Astrocyte of the hippocampus (primary cell): ENCODE measurements around the gene MUC13.

ENCODE experiments used
- DNase-seq: peaks from one replicate; pipeline ENCODE4 v3.0.0; 2011; ENCODE audit warnings: low read depth, low spot score

MUC13 gene

DNA sequence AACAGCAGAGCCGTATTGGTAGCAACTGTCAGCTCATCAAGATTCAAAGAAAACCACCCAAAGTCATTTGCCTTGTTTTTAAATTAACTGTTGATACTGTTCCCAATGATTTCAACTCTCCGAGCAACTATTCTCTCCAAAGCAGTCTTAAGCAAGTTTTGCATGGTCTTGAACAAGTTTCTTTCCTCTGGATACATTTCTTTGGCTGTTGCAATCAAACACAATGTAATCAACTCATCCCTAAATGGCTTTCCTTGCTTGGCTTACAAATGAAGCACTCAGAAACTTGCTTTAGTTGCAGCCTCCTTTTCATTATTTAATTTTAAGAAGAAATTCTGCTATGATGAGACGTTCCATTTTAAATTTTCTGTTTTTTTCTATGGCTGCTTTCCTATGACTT, 15.5 kb upstream of the MUC13 start:
- DNase-seq: no peak

DNA sequence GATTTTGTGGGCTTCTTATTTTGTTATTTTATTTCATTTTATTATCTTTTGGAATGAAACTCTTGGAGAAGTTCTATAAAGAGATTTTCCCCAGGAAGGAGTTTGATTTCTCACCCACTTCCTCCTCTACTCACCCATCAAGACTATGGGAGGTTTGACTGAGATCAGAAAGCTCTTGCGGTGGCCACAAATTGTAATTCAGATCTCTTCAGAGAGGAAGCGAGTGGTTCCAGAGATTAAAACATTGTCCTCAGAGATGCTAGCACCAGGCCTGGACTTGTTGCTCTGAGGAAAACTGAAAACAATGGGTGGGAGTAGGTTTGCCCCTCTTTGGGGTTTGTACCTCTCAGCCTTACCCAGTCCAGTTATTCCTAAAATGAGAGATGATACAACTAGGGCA, 8.1 kb upstream of the MUC13 start:
- DNase-seq: no peak

DNA sequence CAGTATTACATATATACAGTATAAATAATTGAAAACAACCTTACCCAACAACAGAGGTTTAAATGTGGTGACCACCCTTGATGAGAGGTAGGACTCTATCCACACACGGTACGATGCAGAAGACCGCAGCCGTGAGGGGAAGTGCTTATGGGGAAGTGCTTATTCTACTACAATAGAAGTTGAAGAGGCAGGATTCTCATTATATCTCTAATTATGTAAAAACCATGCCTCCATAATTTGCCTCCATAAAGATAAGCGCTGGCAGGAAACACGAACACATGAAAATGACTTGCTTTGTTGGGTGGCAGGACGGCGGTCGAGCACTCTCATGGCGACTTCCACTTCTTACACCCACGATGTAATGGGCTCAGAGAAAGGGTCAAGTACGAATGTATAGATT, 7.2 kb upstream of the MUC13 start:
- no peak for DNase-seq

DNA sequence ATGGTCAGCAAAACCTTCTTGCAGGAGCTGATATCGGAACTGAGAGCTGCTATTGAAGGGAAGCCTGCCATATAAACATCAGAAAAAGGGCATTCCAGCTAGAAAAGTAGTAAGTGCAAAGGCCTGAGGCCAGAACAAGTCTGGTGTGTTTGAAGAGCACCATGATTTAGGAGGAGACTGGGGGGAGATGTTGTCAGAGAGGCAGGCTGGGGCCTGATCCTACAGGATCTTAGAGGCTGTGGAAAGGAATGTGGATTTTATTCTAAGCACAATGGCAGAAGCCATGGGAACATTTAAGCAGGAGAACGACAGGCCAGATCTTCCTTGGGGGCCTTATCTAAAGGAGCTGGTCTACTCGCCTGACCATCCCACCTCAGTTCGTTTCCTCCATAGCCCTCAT, 5.1 kb upstream of the MUC13 start:
- DNase-seq: no peak

DNA sequence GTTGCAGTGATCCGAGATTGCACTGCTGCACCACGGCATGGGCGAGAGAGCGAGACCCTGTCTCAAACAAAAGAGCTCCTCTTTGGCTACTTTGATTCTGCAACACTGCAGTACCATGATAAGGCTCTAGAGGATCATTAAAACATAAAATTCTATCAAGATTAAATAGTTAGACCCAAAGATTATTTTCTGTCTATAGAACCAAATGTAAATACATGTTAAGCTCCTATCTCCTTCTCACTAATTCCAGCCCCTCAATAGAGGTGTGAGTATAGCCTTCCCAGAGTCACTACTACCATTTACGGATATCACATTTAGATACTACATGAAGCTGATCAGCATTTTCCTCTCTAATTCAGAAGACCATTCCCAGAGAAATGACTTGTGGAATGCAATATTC, 4.3 kb upstream of the MUC13 start:
- DNase-seq: no peak

DNA sequence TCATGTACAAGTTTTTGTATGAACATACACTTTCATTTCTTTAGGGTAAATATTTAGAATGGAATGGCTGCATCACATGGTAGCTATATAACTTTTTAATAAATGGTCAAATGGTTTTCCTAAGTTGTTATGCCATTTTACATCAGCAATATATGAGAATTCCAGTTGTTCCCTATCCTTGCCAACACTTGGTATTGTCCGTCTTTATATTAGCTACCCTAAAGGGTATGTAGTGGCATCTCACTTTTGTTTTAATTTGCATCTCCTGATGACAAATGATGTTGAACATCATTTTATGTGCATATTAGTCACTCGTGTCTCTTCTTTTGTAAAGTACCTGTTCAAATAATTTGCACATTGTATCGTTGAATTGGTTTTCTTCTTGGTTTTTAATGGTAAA, 2.5 kb upstream of the MUC13 start:
- DNase-seq: no peak

DNA sequence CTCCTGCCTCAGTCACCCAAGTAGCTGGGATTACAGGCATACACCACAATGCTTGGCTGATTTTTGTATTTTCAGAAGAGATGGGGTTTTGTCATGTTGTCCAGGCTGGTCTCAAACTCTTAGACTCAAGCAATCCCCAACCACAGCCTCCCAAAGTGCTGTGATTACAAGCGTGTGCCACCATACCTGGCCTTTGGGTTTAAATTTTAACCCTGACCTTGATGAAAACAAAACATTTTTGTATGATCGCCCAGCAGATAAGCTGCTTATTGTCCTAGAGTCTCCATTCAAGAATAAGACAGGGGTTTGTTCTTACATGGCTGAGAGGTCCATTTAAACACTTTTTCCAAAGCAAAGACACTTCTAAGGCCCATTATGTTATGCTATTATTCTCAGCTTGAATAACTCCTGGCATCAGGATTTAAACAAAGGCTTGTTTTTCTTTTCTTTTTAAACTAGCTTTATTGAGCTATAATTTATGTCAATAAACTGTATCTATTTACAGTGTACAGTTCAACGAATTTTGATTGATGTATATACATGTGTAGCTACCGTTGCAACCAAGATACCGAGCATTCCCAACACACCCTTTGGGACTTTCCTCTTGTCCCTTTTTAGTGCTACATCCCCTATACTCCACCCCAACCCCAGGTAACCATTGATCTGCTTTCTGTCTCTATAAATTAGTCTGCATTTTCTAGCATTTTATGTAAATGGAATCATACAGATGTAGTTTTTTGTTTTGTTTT, 1.4 kb upstream of the MUC13 start:
- no peak for DNase-seq

DNA sequence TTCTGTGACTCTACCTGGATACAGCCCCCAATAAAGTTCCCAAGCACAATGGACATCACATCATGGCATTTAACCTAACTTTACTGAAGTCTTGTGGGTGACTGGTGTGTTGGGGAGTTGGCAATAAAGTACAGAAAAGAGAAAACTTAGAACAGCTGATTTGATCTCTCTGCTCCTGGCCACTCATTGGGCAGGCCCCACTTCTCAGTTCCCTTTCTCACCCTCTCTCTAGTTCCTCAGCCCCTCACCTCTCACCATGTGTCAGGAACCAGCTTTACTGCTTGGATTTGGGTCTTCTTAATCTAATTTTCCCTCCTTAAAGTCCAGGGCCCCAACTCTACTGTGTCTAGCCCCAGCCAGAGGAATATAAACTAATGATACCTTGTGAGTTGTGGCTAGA, 713 bp upstream of the MUC13 start:
- no peak for DNase-seq

DNA sequence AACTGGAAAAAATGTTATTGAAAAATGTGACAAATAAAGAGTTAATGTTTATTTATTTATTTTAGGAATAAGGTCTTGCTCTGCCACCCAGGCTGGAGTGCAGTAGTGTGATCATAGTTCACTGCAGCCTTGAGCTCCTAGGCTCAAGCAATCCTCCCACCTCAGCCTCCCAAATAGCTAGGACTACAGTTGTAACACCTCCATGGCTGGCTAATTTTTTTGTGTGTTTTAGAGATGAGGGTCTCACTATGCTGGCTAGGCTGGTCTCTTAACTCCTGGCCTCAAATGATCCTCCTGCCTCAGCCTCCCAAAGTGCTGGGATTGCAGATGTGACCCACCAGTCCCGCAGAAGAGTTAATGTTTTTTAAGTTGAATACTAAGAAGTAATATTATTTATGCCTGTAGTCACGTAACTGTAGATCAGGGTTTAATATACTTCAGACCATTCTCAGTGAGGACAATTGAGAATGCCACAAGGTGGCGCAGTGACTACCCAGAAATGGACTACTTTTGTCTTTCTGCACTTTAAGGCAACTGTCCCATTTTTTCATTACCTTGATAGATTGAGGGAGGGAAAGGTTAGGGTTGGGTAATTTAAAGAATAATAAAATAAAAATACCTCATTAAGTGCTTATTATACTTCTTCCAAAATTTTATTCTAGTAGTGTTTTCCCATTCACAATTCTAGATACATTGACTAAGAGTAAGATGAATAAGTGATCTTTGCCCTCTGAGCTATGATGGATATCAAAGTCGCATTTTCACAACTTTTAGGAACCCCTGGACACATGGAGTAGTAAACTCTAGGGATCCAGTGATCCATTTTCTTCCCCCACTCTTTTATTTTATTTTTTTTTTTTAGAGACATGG, 6.0 kb downstream of the MUC13 start:
- peak; percentile 81 for DNase-seq

DNA sequence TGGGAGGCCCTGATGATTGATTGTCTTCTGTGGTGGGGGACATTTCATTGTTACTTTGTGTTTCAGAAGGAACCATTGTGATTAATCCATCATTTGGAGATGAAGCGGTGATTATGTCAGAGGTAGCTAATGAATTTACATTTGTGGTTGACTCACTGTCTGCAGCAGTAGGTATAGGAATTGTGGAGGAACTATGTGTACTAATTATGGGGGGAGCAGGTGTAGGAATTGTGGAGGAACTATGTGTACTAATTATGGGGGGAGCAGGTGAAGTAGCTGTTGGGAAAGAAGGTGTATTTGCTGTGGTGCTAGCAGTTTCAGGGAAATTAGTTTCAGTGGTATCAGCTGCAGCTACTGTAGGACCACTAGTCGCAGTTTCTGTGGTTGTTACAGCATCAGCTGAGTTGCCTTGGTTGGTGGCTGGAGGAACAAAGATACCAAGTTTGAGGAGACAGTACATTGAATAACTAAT, 6.9 kb downstream of the MUC13 start:
- no peak for DNase-seq

DNA sequence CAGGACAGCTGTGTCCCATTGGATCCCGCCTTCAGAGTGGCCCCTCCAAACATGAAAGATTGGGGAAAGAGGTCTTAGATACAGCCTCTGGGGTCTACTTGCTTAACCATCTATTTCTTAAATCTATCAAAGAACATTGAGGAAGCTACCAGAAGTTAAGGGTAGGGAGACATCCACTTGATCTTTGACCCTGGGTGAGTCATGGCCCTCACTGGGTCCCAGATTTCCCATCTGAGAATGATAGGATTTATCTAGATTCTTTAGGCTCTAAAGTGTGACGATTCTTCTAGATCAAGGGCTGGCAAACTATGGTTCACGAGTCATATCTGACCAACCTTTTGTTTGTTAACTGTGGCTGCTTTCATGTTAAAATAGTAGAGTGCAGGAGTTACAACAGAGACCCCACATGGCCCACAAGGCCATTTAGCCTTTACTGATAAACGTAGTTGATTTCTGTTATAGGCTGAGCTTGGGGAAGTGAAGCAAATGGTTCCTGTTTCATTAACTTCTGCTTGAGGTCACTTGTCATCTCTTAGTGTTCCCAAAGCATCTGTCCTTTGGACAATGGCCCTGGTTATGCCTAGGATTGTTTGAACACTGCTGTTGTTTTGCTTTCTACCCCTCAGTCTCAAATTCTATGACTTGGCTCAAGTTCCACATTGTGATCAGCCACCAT, 8.0 kb downstream of the MUC13 start:
- DNase-seq: no peak

DNA sequence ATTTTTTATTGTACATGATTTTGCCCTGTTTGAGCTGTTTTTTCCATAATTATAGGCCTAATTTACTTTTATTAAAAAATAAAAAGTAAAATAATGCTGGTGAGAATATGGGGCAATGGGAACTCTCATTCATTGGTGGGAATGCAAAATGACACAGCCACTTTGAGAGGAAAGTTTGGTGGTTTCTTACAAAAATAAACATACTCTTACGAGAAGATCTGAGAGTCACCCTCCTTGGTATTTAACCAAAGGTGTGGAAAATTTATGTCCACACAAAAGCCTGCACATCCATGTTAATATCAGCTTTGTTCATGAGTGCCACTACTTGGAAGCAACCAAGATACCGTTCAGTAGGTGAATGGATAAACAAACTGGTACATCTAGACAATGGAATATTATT, 9.8 kb downstream of the MUC13 start:
- no peak for DNase-seq

DNA sequence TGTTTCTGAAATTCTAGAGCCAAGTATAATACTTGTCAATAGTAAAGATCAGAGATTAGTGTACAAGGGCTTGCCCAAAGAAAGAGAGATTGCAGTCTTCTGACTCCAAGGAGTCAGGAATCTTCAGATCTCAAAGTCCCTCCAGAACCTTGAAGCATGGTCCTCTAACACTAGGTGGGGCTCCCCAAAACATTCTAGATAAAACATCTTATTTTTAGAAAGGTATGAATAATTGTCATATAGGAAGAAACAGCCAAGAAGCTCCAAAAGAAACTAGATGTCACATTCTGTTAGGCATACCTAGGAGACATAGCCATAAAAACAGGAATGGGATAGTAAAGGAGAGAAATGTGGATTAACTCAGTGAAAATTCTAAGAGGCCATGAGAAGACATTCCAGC, 10.7 kb downstream of the MUC13 start:
- no peak for DNase-seq

DNA sequence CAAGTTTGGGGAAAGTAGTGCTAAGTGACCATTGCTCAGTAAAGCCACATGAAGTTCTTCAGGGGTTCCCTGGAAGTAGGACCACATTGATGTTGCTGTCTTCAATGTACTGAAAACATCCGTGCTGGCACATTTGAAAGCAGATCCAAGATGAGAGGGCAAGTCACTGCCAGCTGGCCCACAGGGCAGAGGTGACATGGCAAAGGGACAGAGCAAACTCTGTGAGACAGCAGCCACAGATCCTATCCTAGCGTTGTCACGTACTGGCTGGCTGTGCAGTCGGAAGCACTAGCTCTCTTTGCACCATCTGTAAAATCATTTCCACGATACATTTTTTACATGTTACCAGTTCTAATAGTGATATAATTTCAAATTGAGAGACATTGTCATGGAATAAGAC, 13.8 kb downstream of the MUC13 start:
- DNase-seq: no peak

DNA sequence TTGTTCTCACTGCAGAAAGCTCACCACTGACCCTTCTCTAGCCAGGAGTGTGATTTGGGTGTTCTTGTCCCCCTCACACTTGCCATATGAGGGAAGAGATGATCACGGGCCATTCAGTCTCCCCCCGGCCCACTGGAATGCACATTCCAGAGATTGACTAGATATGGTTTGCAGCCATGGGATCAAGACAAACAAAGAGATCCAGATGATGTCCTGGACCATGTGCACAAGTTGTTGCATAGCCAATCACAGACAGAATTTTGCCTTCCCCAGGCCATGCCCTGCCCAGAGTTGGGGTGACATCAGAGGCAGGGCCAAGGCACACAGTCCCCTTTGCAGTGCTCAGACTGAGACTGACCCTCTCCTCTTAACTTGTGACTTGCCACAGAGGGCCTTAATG, 14.8 kb downstream of the MUC13 start:
- no peak for DNase-seq

DNA sequence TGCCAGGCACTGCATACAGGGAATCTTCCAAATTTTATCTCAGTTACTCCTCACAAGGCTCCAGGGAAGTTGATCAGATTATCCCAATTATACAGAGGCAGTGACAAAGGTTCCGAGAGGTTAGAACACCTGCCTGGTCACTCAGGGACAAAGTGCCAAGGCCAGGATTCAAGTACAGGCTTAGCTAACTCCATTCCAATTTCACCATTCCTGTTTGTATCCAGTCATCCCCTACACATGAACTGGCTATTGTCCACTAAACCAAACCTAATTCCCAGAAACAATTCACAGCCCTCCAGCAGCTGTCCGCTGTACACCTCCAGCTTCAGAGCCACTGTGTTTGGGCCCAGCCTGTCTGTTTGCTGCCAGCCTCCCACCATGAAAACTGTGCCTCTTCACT, 16.0 kb downstream of the MUC13 start:
- no peak for DNase-seq

DNA sequence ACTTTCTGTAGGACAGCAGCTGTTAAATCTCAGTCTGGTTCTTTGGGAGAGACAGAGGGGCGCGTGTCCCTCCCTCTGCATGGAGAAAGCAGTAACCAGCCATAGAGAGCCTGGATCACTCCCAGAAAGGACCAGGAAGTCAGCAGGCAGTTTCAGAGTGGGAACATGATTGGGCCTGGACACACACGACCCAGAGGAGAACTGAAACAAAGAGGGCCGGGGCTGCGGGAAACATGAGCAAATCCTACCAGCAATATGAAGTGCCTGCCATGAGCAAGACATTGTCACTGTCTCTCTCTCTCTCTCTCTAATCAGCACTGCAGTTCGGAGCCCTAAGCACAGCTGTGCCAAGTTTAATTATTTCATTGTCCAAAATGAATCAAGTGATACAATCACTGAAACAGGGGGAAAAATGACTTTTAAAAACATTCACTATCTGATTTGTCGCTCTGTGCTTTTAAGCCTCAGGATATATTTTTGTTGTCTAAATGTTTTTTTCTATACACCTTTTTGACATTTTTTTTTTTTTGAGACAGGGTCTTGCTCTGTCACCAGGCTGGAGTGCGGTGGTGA, 17.6 kb downstream of the MUC13 start:
- DNase-seq: no peak

DNA sequence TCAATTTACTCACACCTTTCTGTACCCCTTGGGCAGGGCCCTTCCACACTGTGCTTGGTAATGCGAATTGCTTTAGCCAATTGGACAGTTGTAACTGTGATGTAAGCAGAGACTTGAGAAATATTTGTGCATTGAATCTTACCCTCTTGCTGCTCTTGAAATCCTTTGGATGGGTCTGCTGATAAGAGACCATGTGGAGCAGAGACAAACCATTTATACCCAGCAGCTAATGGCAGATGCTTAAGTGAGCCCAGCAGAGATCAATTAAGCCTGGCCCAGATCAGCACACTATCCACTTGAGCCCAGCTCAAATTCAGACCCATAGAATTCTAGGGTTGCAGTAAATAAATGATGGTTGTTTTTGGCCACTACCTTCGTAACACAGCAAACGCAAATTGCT, 19.3 kb downstream of the MUC13 start:
- no peak for DNase-seq

DNA sequence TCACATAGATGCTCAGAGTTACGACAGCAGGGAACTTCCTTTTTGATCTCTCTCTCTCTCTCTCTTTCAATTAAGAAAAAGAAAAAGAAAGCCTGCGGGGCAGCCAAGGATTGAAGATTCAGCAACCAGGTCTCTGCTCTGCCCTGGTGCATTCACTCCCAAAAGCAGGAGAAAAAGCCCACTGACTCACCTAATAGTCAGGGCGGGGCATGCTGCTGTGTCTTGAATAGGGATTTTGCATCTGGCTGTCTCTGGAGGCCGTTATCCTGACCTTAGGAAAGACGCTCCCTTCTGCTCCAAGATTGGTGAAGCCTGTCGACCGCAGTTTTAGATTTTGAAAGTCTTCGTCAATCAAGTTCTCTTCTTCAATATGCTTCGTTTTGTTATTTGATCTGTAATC, 26.6 kb downstream of the MUC13 start:
- no peak for DNase-seq

DNA sequence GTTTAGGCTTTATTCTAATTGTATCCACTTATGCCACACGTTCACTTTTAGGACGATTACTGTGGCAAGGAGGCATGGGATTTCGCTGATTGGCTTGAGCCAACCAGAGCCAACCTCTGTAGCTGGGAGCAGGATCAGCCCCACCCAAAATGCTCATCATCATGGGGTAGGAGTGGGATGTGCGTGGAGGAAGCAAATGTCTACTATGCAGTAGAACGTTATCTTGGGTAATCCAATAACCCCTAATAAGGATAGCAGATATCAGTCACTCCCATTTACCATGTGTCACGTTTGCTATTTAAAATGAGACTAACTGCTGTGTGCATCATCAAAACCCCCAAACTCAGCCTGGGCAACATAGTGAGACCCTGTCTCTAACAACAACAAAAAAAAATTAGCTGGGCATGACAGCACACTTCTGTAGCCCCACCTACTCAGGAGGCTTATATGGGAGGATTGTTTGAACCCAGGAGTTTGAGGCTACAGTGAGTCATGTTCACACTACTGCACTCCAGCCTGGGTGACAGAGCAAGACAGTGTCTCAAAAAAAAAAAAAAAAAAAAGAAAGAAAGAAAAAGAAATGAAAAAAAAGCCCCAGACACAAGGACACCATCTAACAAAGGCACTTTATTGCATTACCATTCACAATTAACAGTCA, 29.6 kb downstream of the MUC13 start:
- DNase-seq: no peak
